Fibroblast of skin of left quadriceps (primary cell): ENCODE measurements around the gene RAD9A.
A peak's percentile ranks its signal among the peaks of the same experiment; 100 is the strongest.

Experiments used
- DNase-seq, 2 experiments: peaks; one replicate each; pipeline ENCODE4 v3.0.0-alpha.2; 2013; ENCODE audit warnings: low read depth in 2 of 2

Gene RAD9A

GRCh38 chr11:67374571-67375281 is 17.1 kb upstream of the RAD9A start:
- no peak for DNase-seq

GRCh38 chr11:67375320-67376055 is 16.3 kb upstream of the RAD9A start:
- no peak for DNase-seq

- DNase-seq, result no peak
Measured at GRCh38 chr11:67376063-67376820, 15.5 kb upstream of the RAD9A start.

- DNase-seq, result no peak
Measured at GRCh38 chr11:67376873-67377808, 14.6 kb upstream of the RAD9A start.

DNA sequence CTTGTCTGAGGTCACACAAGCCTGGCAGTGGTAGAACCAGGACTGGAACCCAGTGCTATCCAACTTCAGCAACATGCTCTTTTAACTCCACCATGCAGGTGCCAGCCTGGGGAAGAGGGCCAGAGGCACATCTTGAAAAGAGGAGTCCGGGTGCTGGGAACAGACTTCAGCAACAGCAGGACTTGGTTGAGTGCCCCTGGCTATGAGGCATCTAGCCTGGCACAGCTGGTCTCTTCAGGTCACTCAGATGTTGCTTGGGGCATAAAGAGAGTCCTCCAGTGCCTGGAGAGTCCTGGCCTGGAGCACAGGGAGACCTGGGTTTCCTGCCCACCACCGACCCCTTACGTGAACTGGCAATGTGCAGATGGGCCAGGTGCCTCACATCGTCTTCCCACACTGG is 13.2 kb upstream of the RAD9A start:
- no peak for DNase-seq

- no peak for DNase-seq
Measured at GRCh38 chr11:67379061-67380058, 12.4 kb upstream of the RAD9A start.

DNA sequence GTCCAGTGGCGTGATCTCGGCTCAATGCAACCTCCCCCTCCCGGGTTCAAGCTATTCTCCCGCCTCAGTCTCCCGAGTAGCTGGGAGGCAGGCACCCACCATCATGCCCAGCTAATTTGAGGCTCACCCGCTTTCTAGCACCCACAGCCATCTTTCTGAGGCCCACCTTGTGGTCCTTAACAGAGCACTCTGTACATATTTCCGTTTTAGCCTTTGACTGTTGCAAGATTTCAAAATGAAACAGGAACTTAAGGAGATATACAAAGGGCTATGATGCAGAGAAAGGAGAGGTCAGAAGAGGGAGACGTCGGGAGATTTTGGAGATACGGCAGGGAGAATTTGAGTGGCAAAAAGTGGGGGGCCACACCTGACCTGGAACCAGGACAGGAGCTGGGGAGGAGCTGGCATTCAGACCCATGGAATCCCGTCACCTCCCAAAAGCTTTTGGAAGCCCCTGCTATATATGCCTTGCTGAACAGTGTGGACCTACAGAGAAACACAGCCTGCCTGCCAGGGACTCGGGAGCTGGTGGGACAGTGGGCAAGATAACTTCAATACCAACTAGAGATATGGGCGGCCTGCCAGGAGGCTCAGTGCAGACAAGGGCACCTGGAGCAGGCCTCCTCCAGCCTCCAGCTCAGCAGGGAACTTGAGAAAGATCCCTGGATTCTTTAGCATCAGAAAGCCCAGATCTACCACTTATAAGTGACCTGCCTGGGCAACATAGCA is 10.4 kb upstream of the RAD9A start:
- DNase-seq, result no peak

DNA sequence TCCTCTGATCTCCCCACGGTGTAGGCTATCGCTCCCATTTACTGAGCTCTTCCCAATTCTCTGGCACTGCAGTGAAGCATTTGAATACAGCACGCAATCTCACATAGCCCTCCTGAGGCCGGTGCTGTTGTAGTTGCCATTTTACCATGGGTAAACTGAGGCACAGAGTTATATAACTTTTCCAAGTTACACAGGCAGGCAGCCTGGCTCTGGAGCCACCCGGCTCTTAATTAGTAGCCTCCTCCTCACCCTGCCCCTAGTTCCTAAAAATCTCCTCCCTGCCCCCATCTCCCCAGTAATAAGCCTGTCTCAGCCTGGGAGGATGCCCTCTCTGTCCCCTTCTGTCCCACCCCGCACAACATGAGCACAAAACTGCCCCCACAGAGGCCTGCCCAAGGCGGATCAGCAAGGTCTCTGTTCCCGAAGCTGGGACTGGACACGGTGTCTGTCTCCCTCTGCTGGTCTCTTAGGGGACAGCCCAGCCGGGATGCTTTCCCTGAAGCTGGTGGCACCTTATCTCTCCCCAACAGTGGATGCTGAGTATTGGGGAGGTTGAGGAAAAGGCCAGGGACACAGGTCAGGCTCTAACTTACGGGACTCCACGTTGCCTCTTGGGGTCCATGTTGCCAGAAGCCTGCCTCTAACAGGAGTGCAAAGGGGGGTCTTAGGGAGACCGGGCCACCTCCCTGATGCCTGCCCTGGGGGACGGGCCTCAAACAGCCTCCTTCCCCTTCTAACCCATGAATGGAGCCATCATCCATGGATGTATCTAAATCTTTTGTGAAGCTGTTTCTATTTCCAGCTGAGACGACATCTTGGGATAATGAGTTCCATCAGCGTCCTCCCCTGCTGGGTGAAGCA is 9.3 kb upstream of the RAD9A start:
- DNase-seq, result peak in 1 of 2 experiments; percentile 44

DNA sequence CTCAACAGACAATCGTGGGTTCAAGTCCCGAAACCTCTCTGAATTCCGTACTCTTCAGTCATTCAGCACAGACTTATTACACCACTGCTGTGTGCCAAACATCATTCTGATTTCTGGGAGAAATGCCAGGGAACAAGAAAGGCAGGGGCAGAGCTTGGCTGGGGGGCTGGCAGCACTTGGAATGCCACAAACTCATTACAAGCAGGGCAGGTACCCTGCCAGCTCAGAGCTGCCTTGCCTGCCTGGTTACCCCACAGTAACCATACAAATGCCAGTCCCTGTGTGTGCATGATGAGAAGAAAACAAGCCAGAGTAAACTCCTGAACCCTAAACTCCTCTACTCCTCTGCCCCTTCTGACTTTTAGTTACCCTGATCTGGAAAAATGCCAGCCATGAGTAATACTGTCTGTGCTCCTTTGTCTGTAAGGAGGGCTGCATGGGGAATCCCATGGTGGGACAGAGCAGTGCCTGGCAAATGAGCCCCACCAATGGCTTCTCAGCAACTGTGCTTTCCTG is 6.9 kb upstream of the RAD9A start:
- no peak for DNase-seq

- DNase-seq, result no peak
Measured at GRCh38 chr11:67387069-67387468, 4.7 kb upstream of the RAD9A start.

DNA sequence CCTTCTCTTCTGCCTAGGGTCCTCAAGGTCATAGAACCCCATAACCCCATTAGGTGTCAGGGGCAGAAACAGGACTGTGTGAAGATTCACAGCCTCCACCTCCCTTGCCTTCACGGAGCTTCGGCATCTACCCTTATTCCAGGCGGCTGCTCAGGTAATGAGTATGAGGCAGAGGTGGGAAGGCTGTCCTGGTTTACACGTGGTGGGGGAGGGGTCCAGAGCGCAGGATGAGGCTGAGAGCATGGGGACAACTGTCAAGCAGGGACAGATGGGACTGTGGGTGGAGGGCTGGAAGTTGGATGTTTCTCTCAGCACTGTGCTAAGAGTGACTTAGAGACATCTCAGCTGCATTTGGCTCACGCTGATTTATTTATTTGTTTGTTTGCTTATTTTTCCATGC is 4.3 kb upstream of the RAD9A start:
- no peak for DNase-seq

- DNase-seq, result no peak
Measured at GRCh38 chr11:67389477-67389876, 2.3 kb upstream of the RAD9A start.

GRCh38 chr11:67390947-67391303 is 861 bp upstream of the RAD9A start:
- no peak for DNase-seq

- DNase-seq, result no peak
Measured at GRCh38 chr11:67392183-67392715, 463 bp downstream of the RAD9A start.

DNA sequence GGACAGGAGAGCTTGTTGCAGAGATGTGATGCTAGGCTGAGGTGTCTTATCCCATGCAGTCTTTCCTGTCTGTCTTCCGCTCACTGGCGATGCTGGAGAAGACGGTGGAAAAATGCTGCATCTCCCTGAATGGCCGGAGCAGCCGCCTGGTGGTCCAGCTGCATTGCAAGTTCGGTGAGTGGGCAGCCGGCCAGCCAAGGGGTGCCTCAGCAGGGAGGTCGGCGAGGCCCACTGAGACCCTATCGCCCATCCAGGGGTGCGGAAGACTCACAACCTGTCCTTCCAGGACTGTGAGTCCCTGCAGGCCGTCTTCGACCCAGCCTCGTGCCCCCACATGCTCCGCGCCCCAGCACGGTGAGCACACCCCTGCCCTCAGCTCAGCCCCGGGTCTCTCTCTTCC is 1.7 kb downstream of the RAD9A start:
- no peak for DNase-seq

- no peak for DNase-seq
Measured at GRCh38 chr11:67393990-67394389, 2.2 kb downstream of the RAD9A start.

DNA sequence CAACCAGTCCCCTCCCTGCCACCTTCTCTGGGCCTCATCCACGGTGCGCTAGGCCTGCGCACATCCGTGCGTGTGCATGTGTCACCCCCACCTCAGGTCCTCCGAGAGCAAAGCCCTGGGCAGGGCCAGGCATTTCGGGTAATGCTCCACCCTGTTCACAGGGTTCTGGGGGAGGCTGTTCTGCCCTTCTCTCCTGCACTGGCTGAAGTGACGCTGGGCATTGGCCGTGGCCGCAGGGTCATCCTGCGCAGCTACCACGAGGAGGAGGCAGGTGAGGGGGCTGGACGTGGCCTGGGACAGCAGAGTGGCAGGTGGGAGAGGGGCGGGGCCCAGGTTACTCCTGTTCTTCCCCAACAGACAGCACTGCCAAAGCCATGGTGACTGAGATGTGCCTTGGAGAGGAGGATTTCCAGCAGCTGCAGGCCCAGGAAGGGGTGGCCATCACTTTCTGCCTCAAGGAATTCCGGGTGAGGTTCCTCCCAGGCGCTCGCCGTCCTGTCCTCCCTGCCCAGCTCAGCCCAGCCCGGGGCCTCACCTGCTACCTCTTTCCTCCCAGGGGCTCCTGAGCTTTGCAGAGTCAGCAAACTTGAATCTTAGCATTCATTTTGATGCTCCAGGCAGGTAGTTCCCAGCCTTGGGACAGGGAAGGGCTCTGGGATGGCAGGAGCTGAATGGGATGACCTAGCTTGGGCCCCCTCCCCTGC is 3.9 kb downstream of the RAD9A start:
- no peak for DNase-seq

DNA sequence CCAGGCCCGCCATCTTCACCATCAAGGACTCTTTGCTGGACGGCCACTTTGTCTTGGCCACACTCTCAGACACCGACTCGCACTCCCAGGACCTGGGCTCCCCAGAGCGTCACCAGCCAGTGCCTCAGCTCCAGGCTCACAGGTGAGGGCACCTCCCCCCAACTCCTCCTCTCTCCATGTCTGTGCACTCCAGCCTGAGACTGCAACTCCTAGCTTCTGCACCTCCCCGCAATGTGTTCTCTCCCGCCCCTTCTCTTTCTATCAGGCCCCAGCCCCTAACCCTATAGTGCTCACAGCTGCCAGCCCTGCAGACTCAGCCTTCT is 4.4 kb downstream of the RAD9A start:
- DNase-seq, result no peak
